Testis (tissue), 3 donors: ENCODE measurements around the gene MYOT. TPM values are rescaled to one million over a fixed set of nuclear protein-coding genes. Genes with fewer than 3 reads are reported as not detected.

Experiments used
- DNase-seq: peaks from one replicate; pipeline ENCODE4 v3.0.0-alpha.2; 2019
- H3K27ac ChIP-seq, 2 donors: fragments of 200-600 bp; sonication (generic); one replicate each; pipeline ENCODE4 v1.5.1; 2019
- H3K27me3 ChIP-seq: fragments of 200-600 bp; sonication (generic); one replicate; pipeline ENCODE4 v1.5.1; 2019
- H3K36me3 ChIP-seq: fragments of 200-600 bp; sonication (generic); one replicate; pipeline ENCODE4 v1.5.1; 2017; ENCODE audit warnings: low read depth; ENCODE audit errors: missing control alignments
- H3K4me1 ChIP-seq: fragments of 200-600 bp; sonication (generic); one replicate; pipeline ENCODE4 v1.5.1; 2019
- H3K4me3 ChIP-seq, 2 donors: fragments of 200-600 bp; sonication (generic); one replicate each; pipeline ENCODE4 v1.5.1; 2017 to 2019
- H3K9me3 ChIP-seq: fragments of 200-600 bp; sonication (generic); one replicate; pipeline ENCODE4 v1.5.1; 2017
- CTCF ChIP-seq, 3 experiments: fragments of 450-650 bp in 2 of 3; fragments of 200-600 bp in 1 of 3; sonication (generic) in 1 of 3; IDR thresholded peaks; one replicate each; pipeline ENCODE4 v1.5.1; 2016 to 2019; ENCODE audit warnings: antibody characterized with exemption in 3 of 3, mild to moderate bottlenecking in 2 of 3, moderate library complexity in 1 of 3
- POLR2A ChIP-seq: fragments of 450-650 bp; IDR thresholded peaks from one replicate; pipeline ENCODE4 v1.6.1; 2017; ENCODE audit warnings: antibody characterized with exemption, mild to moderate bottlenecking, moderate library complexity
- WGBS, 2 donors: methylation state at CpG; one replicate each; pipeline ENCODE4 v1.1.5; 2018; 5-methylcytosine and 5-hydroxymethylcytosine counted together
- intact Hi-C: fragments of 100-400 bp; cut with DNase I; formaldehyde crosslinking; loops from one replicate; pipeline ENCODE4 v1.15.1; 2023; ENCODE audit warnings: low total_unique reads
- polyA plus RNA-seq: library from polyadenylated mRNA; stranded (reverse); fragments of 350-450 nt; fragmentation: Illumina TruSeq; extraction: RNeasy Lipid Tissue Mini Kit (QIAGEN cat#74804); gene quantifications from one replicate; pipeline ENCODE4 v1.2.3, GENCODE V29; 2014; ENCODE audit warnings: low read depth, low replicate concordance; ENCODE audit not compliant: insufficient read depth
- total RNA-seq, 2 donors: library from RNA; depleted of rRNA; stranded (reverse); fragments of >200 nt; gene quantifications; one replicate each; pipeline ENCODE4 v1.2.3, GENCODE V29; 2016

The MYOT gene
- total and polyA plus RNA-seq, 3 donors from 2014 or later, result 0.43 to 7.2 (median 0.79) TPM

GRCh38 chr5:137837491-137838394 lies 29.9 kb upstream of the MYOT start:
- Histone ChIP-seq H3K9me3 (no peaks in the 10 kb centered on the region), H3K27ac (peak overlapping the region; percentile 26 to 46), H3K4me3 (no peak overlapping the region), H3K36me3 (no peaks in the 10 kb centered on the region), H3K4me1 (peaks cover 17% of the 10 kb centered on the region), H3K27me3 (no peaks in the 10 kb centered on the region)
- 56 to 65% methylated on average over 2 of the region's 2 CpGs for WGBS, 2 donors
- TF ChIP-seq POLR2A (no peak), CTCF (IDR thresholded peaks at IDR 0.05) (no peak)
- intact Hi-C loops, result no loop called here
- DNase-seq, result no peak

- peaks cover 17% of the 10 kb centered on the region for H3K4me1 ChIP-seq
- intact Hi-C loops, result no loop called here
These were observed 28.7 kb upstream of the MYOT start for GRCh38 chr5:137838976-137839375.

GRCh38 chr5:137842296-137842695 lies 25.4 kb upstream of the MYOT start:
- Histone ChIP-seq H3K36me3 (no peaks in the 10 kb centered on the region), H3K4me1 (peaks cover 11% of the 10 kb centered on the region), H3K27ac (no peak overlapping the region), H3K9me3 (no peaks in the 10 kb centered on the region), H3K27me3 (no peaks in the 10 kb centered on the region), H3K4me3 (no peak overlapping the region)
- no peak for DNase-seq
- no peak for TF ChIP-seq POLR2A
- TF ChIP-seq CTCF (IDR thresholded peaks at IDR 0.05), result no peak
- WGBS, 2 donors, result 85 to 93% methylated on average over 5 of the region's 5 CpGs
- intact Hi-C loops, result no loop called here

More at GRCh38 chr5:137838976-137839375, 28.7 kb upstream of the MYOT start:
- TF ChIP-seq POLR2A, result no peak
- TF ChIP-seq CTCF (IDR thresholded peaks at IDR 0.05), result no peak
- Histone ChIP-seq H3K27me3 (no peaks in the 10 kb centered on the region), H3K9me3 (no peaks in the 10 kb centered on the region), H3K4me3 (no peak overlapping the region), H3K27ac (no peak overlapping the region), H3K36me3 (no peaks in the 10 kb centered on the region)
- no peak for DNase-seq

GRCh38 chr5:137843676-137844299 lies 23.9 kb upstream of the MYOT start:
- H3K27me3 ChIP-seq, result no peaks in the 10 kb centered on the region
- 63 to 66% methylated on average over 4 of the region's 4 CpGs for WGBS, 2 donors

More at GRCh38 chr5:137843676-137844299, 23.9 kb upstream of the MYOT start:
- H3K9me3 ChIP-seq, result no peaks in the 10 kb centered on the region
- intact Hi-C loops, result no loop called here
- no peak overlapping the region for H3K4me3 ChIP-seq
- H3K27ac ChIP-seq, result no peak overlapping the region
- H3K4me1 ChIP-seq, result no peaks in the 10 kb centered on the region
- TF ChIP-seq CTCF (IDR thresholded peaks at IDR 0.05), result no peak
- TF ChIP-seq POLR2A, result no peak
- no peaks in the 10 kb centered on the region for H3K36me3 ChIP-seq
- no peak for DNase-seq
